GM21723 (cell line): ENCODE measurements around the gene COPS7A.

Experiments
- ATAC-seq: cut with Tn5 transposase; IDR thresholded peaks from one replicate; pipeline ENCODE4 v1.9.1; 2021; ENCODE audit warnings: mild to moderate bottlenecking, moderate library complexity; ENCODE audit not compliant: unreplicated experiment

COPS7A gene

GRCh38 chr12:6748761-6749160, 24.9 kb downstream of the COPS7A start:
- ATAC-seq = no peak

DNA sequence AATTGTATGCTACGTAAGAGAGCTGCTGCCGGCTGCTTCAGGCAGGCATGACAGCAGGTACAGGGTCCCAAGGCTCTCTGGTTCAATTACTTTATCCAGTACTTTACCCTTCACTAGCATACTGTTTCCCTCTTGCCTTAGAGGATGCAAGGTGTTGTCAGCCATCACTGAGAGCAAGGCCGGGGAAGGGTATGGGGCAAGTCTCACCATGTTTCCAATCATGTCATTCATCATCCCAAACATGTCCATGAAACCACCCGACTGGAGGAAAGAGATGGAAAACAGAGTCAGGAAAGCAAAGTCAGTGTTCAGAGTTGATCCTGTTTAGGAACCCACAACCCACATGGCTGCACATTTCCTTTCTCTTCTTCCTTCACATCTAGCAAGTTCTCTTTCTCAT, 26.7 kb downstream of the COPS7A start:
- no peak for ATAC-seq

- ATAC-seq = no peak
These were observed 27.9 kb downstream of the COPS7A start for GRCh38 chr12:6751767-6752166.

DNA sequence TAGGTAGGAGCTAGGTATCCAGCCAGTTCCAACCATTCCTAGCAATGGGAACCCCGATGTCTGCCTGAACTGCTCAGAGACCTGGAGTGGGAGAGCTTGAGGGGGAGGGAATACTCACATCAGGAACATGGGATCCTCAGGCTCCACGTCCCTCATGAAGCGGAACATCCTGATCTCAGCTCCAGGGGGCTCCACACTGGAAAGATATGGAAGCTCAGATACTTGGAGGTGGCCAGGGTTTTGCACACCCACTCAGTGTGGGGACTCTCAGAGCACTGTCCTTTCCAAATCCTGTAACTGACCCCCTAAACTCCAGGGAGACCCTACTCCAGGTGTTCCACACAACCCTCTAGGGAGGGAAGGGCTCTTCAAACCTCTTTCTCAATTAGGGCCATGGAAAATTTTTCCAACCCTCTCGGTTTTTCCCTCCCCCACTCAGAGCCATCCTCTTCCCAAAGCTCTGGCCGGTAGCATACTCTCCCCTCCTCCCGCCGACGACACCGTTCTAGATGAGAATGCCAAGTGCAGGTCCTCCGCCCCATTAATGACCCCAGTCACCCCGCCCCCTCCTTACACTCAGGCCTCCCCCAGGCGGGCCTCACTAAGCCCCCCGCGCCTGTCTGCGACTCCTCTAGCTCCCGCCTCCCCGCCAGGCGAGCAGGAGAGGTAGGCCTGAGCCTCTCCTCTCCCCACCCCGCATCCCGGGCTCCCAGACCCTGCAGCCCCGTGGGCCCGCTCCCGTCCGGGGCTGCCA, 28.5 kb downstream of the COPS7A start:
- ATAC-seq = peak; percentile 2

- peak; percentile 92 for ATAC-seq
These were observed 29.3 kb downstream of the COPS7A start, which contains the start of gene MLF2 for GRCh38 chr12:6752921-6753771. Gene MLF2 (minus strand): TSS chr12:6753141. CDS start chr12:6752334, 807 bp downstream.

DNA sequence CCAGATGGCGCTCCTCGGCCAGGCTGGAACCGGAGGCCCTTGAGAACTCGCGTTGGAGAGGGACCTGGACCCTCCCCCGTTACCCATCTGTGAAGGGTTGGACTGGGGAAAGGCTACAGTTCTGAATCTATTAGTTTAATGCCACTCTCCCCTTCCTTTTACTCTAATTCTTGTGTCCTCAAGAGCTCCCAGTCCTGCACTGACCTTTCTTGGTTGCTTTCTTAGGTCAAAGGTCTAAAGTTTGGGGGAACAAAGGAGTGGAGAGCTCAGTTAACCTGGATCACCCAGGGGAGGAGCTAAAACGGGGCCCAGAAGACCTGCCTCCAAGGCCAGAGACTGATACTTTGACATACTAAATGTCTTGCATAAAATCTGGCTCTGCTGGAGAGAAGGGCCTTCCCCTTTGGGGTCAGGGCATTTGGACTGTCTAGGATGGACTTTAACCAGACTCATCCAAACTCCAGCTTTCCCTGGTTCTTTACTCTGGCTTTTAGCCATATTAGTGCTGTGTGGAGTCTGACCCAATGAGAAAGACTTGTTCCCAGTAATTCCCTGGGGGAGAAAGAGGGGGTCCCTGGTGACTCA, 30.0 kb downstream of the COPS7A start:
- ATAC-seq = no peak

- ATAC-seq = no peak
These were observed 30.6 kb downstream of the COPS7A start for GRCh38 chr12:6754411-6754810.

- ATAC-seq = no peak
These were observed 33.3 kb downstream of the COPS7A start for GRCh38 chr12:6757028-6757690.

- no peak for ATAC-seq
These were observed 34.8 kb downstream of the COPS7A start for GRCh38 chr12:6758506-6759095.

GRCh38 chr12:6759741-6760140, 35.9 kb downstream of the COPS7A start:
- ATAC-seq = no peak

DNA sequence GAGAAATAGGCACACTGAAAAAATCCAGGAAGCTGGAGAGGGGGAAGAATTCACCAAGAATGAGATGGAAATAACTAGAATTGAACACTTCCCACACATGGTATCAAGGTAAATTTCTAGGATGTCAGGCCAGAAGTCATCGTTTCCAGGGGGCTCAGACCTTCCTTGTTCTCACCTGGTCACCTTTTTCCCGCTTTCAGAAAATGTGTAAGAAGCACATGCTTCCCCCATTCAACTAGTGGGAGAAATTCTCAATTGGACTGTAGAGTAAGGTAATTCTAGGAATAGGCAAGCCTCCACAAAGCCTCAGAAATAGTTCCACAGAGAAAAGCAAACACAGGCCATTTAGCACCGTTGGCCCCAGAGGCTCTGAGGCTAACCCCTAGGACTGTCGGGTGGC, 39.5 kb downstream of the COPS7A start:
- ATAC-seq = no peak

DNA sequence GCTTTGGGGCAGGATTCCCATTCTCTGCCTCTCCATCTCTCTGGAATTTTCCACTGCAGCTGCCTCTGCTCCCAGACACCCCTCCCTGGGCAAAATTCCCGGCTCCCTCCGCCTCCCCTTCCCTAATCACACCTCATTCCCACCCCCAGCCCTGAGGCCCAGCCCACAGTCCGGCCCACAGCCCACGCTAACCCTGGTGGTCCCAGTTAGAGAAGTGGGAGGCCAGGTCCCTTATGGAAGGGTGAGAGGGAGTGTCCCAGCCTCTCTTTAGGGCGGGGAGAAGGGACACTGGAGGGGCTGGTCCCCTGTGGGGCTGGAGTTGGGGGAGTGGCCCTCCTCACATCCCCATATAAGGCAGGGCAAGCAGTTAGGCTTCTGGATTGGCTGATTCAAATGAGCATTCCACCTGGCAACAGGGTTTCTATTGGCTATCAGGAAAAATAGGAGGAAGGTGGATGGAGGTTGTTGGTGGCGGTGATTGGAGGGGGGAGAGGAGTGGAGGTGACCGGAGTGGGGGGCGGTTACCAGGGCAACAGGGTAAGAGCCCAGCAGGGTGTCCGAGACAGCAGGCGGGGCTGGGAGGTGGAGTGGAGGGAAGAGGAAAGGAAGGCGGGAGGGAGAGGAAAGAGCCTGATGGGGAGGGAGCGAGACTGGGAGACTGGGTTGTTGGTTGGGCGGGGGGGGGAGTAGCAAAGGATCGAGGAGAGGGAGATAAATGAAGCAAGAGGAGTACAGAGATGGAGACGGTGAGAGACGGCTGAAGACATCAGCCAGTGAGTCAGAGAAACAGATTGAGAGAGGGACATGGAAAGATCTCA, 40.4 kb downstream of the COPS7A start:
- ATAC-seq = peak; percentile 74

DNA sequence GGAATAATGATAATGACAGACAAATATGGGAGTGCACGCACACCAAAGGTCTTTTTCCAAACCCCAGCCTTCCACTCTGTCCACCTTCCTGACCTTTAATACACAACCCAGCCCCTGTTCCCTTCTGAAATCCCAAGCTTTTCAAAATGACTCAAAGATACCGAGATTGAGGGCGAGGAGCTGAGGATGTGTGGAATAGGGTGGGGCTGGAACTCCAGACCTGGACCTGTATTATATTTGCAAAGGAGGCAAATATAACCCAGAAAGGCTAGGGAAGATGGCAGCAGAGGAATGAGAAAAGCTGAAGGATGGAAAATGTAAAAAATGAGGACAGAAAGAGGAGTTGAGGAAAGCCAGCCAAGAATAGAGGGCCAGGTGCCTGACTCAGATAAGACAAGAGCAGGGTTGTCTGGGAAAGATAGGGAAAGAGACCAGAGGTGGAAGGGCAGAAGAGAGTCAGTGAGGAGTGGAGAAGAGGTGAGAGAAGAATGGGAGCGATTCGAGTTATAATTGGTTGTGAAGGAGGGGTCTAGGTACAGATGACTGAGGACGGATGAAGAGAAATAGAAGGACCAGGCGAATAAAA, 41.3 kb downstream of the COPS7A start:
- ATAC-seq = no peak

- peak; percentile 14 for ATAC-seq
These were observed 42.1 kb downstream of the COPS7A start, which contains the start of gene PTMS for GRCh38 chr12:6765634-6766581. Gene PTMS (plus strand): TSS chr12:6766363. CDS start chr12:6766706, 343 bp downstream.

- peak; percentile 58 for ATAC-seq
These were observed 43.0 kb downstream of the COPS7A start for GRCh38 chr12:6766651-6767349.

- ATAC-seq = no peak
These were observed 43.8 kb downstream of the COPS7A start for GRCh38 chr12:6767353-6768319.
